Measurements from ENCODE around the gene NARF. TPM values are rescaled to one million over a fixed set of nuclear protein-coding genes. Genes with fewer than 3 reads are reported as not detected.

NARF gene
- total RNA-seq, 1 donor from 2014 or later, result 40.0 TPM

GRCh38 chr17:82439829-82440365 is 18.6 kb upstream of the NARF start:
- TF ChIP-seq, protein P1, sequence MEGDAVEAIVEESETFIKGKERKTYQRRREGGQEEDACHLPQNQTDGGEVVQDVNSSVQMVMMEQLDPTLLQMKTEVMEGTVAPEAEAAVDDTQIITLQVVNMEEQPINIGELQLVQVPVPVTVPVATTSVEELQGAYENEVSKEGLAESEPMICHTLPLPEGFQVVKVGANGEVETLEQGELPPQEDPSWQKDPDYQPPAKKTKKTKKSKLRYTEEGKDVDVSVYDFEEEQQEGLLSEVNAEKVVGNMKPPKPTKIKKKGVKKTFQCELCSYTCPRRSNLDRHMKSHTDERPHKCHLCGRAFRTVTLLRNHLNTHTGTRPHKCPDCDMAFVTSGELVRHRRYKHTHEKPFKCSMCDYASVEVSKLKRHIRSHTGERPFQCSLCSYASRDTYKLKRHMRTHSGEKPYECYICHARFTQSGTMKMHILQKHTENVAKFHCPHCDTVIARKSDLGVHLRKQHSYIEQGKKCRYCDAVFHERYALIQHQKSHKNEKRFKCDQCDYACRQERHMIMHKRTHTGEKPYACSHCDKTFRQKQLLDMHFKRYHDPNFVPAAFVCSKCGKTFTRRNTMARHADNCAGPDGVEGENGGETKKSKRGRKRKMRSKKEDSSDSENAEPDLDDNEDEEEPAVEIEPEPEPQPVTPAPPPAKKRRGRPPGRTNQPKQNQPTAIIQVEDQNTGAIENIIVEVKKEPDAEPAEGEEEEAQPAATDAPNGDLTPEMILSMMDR (IDR thresholded peaks at IDR 0.05; ENCODE audit: insufficient read depth, low read length, severe bottlenecking), result no peak
- no peak for FAIRE-seq

GRCh38 chr17:82440469-82440981 is 18.0 kb upstream of the NARF start:
- Histone ChIP-seq H3K36me3 (ENCODE audit: control insufficient read depth, insufficient read depth, low read length) (peaks cover 9% of the 10 kb centered on the region), H3K4me3 (ENCODE audit: low read depth, low read length) (no peak overlapping the region), H3K27me3 (ENCODE audit: control insufficient read depth, insufficient read depth, low read length) (no peaks in the 10 kb centered on the region)
- DNase-seq (ENCODE audit: low read depth) (no peak), FAIRE-seq (no peak)
- TF ChIP-seq, protein P1 (IDR thresholded peaks at IDR 0.05; ENCODE audit: insufficient read depth, low read length, severe bottlenecking), result no peak

More at GRCh38 chr17:82439829-82440365, 18.6 kb upstream of the NARF start:
- peaks cover 9% of the 10 kb centered on the region for H3K36me3 ChIP-seq (ENCODE audit: control insufficient read depth, insufficient read depth, low read length)
- DNase-seq (ENCODE audit: low read depth), result no peak
- no peaks in the 10 kb centered on the region for H3K27me3 ChIP-seq (ENCODE audit: control insufficient read depth, insufficient read depth, low read length)
- no peak overlapping the region for H3K4me3 ChIP-seq (ENCODE audit: low read depth, low read length)

DNA sequence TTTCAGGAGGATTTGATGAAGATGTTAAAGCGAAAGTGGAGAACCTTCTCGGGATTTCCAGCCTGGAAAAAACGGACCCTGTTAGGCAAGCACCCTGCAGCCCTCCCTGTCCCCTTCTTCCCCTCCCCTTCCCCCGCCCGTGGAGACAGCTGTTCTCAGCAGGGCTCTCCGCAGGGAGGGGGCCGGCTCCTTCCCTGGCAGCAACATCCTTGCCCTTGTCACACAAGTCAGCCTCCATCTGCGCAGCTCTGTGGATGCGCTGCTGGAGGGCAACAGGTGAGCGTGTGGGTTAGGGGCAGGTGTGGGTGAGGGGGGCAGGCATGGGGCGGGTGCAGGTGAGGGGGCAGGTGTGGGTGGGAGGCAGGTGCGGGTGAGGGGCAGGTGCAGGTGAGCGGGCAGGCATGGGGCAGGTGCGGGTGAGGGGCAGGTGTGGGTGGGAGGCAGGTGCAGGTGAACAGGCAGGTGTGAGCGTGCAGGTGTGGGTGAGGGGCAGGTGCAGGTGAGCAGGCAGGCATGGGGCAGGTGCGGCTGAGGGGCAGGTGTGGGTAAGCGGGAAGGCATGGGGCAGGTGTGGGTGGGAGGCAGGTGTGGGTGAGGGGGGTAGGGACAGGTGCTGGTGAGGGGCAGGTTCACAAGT is 17.4 kb upstream of the NARF start:
- TF ChIP-seq, protein P1 (IDR thresholded peaks at IDR 0.05; ENCODE audit: insufficient read depth, low read length, severe bottlenecking), result no peak
- Histone ChIP-seq H3K27me3 (ENCODE audit: control insufficient read depth, insufficient read depth, low read length) (no peaks in the 10 kb centered on the region), H3K4me3 (ENCODE audit: low read depth, low read length) (no peak overlapping the region), H3K36me3 (ENCODE audit: control insufficient read depth, insufficient read depth, low read length) (peaks cover 10% of the 10 kb centered on the region)
- DNase-seq (ENCODE audit: low read depth) (no peak), FAIRE-seq (no peak)

DNA sequence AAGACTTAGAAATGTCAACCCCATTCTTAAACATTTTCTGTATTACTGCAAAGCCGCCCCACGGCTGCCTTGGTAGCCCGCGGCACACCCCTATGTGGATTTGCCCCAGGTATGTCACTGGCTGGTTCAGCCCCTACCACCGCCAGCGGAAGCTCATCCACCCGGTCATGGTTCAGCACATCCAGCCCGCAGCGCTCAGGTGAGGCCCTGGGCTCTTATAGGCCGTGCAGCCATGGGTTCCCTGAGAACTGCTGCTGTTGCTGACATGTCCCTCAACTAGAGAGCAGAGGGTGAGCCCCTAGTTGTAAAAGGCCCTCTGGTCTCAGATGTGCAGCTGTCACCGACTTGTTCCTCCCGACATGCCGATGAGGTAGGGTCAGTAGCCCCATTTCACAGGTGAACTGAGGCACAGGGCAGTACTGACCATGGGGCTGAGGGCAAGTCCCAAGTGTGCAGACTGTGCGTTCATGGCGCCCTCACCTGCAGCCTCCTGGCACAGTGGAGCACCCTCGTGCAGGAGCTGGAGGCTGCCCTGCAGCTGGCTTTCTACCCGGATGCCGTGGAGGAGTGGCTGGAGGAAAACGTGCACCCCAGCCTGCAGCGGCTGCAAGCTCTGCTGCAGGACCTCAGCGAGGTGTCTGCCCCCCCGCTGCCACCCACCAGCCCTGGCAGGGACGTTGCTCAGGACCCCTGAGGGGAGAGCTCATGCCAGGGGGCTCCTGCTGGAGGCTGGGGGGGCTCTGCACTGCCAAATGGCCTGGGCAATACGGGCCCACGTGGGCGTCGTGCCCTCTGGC is 16.7 kb upstream of the NARF start:
- Histone ChIP-seq H3K4me3 (ENCODE audit: low read depth, low read length) (no peak overlapping the region), H3K36me3 (ENCODE audit: control insufficient read depth, insufficient read depth, low read length) (peaks cover 8% of the 10 kb centered on the region), H3K27me3 (ENCODE audit: control insufficient read depth, insufficient read depth, low read length) (no peaks in the 10 kb centered on the region)
- TF ChIP-seq, protein P1 (IDR thresholded peaks at IDR 0.05; ENCODE audit: insufficient read depth, low read length, severe bottlenecking), result no peak
- FAIRE-seq (peak; percentile 47), DNase-seq (ENCODE audit: low read depth) (no peak)

DNA sequence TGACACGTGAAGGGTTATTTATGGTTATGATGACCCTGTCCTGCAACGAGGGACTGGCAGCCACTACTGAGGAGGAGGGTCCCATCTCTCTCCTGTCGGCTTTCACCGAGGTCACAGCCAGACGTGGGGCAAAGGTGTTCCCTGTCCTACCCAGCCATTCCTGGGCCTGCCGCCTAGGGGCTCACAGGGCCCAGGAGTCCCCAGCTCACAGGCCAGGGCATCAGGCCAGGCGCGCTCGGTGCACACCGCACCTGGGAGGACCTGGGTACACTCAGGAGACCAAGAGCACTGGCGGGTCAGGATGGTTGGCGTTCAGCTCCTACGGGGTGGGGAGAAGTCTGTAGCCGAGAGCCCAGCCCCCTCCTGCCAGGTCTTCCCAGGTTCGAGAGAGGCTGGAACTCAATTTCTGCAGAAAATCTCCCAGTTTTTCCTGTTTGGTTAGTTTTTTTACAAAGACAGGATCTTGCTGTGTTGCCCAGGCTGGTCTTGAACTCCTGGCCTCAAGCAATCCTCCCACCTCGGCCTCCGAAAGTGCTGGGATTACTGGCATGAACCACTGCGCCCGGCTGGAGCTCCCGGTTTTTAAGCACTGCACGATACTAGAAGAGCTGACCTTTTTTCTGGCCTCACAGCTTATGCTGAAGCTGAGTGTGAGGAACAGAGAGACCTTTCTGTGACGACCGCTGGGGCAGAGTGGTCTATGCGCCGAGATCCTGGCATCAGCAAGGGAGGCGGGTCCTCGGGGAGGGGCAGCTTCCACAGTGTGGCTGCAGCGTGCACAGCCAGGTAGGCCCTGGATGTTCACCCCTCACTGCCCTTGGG is 15.7 kb upstream of the NARF start:
- no peaks in the 10 kb centered on the region for H3K27me3 ChIP-seq (ENCODE audit: control insufficient read depth, insufficient read depth, low read length)
- FAIRE-seq (no peak), DNase-seq (ENCODE audit: low read depth) (no peak)
- TF ChIP-seq, protein P1 (IDR thresholded peaks at IDR 0.05; ENCODE audit: insufficient read depth, low read length, severe bottlenecking), result no peak
- H3K4me3 ChIP-seq (ENCODE audit: low read depth, low read length), result no peak overlapping the region
- peaks cover 9% of the 10 kb centered on the region for H3K36me3 ChIP-seq (ENCODE audit: control insufficient read depth, insufficient read depth, low read length)
